ENCODE data around the gene CFAP65. TPM values are rescaled to one million over a fixed set of nuclear protein-coding genes. Genes with fewer than 3 reads are reported as not detected.
A peak's percentile ranks its signal among the peaks of the same experiment; 100 is the strongest.

CFAP65 gene
- total and polyA plus RNA-seq, 2 of the 13 experiments (the other 11 are each of a cell fraction or from before 2014, with no cell fraction given), result 0.05 TPM; not detected in 1

DNA sequence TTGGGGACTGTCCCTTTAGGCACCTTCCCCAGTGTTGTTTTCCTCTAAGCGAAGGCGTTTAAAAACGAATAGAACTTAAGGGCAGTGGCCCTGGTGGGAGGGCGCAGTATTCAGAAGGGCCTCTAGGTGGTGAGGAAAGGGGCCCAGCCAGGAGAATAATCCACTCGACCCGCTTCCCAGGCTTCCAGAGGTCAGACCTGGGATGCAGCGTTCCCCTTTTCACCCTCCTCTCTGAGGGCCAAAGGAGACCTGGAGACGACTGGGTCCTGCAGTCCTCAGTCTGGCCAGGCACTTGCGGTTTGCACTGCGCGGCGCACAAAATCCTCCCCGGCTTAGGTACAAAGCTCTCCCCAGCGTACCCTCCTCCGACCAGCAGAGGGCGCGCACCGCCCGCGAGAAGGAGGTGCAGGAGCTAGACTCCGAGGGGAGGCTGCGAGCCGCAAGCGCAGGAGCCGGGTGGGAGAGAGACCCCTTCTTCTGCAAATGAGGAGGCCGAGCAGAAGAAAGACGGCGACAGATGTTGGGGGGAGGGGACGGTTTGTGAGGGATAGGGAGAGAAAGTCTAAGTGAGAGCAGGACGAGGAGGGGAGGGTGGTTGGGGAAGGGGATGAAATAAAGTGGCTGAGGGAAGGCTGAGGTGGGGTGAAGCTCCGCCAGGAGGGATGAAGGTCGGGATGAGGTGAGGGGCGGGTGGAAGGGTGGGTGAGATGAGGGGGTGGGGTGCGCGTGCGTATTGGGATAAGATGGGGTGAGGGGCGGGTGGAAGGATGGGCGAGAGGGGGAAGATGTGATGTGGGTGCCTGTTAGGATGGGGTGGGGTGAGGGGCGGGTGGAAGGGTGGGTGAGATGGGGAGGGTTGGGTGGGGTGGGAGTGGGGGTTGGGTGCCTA lies 61.2 kb downstream of the CFAP65 start (continued):
- TF ChIP-seq, protein P1, sequence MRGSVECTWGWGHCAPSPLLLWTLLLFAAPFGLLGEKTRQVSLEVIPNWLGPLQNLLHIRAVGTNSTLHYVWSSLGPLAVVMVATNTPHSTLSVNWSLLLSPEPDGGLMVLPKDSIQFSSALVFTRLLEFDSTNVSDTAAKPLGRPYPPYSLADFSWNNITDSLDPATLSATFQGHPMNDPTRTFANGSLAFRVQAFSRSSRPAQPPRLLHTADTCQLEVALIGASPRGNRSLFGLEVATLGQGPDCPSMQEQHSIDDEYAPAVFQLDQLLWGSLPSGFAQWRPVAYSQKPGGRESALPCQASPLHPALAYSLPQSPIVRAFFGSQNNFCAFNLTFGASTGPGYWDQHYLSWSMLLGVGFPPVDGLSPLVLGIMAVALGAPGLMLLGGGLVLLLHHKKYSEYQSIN (CRISPR knock-in tag; IDR thresholded peaks at IDR 0.05; ENCODE audit: borderline replicate concordance), result no peak
- TF ChIP-seq HNRNPK (IDR thresholded peaks at IDR 0.05; ENCODE audit: low read depth, low read length, poor library complexity, severe bottlenecking) (peak; percentile 59), CCAR2 (optimal IDR thresholded peaks at IDR 0.05; ENCODE audit: low read depth, low read length) (no peak), HCFC1 (IDR thresholded peaks at IDR 0.05; ENCODE audit: low read depth, low read length) (no peak), ZNF619 (CRISPR knock-in tag; IDR thresholded peaks at IDR 0.05) (0 out of 2 replicates have a peak, but pooled peaks have one; percentile 83), U2AF1 (optimal IDR thresholded peaks at IDR 0.05; ENCODE audit: low read depth, low read length) (no peak), ZSCAN29 (CRISPR knock-in tag; conservative IDR thresholded peaks at IDR 0.05) (no peak), ZNF747 (CRISPR knock-in tag; IDR thresholded peaks at IDR 0.05; ENCODE audit: borderline replicate concordance) (no peak), PITX1 (CRISPR knock-in tag; IDR thresholded peaks at IDR 0.05) (peak; percentile 76; the same call in 1 of the 2 replicates), ADNP (CRISPR knock-in tag; IDR thresholded peaks at IDR 0.05) (no peak), PHB2 (IDR thresholded peaks at IDR 0.05; ENCODE audit: partially characterized antibody) (no peak), IKZF1 (IDR thresholded peaks at IDR 0.05) (no peak)
- TF ChIP-seq, protein P2, sequence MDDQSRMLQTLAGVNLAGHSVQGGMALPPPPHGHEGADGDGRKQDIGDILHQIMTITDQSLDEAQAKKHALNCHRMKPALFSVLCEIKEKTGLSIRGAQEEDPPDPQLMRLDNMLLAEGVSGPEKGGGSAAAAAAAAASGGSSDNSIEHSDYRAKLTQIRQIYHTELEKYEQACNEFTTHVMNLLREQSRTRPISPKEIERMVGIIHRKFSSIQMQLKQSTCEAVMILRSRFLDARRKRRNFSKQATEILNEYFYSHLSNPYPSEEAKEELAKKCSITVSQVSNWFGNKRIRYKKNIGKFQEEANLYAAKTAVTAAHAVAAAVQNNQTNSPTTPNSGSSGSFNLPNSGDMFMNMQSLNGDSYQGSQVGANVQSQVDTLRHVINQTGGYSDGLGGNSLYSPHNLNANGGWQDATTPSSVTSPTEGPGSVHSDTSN (CRISPR knock-in tag; IDR thresholded peaks at IDR 0.05; ENCODE audit: borderline replicate concordance), result no peak
- TF ChIP-seq, protein P3, sequence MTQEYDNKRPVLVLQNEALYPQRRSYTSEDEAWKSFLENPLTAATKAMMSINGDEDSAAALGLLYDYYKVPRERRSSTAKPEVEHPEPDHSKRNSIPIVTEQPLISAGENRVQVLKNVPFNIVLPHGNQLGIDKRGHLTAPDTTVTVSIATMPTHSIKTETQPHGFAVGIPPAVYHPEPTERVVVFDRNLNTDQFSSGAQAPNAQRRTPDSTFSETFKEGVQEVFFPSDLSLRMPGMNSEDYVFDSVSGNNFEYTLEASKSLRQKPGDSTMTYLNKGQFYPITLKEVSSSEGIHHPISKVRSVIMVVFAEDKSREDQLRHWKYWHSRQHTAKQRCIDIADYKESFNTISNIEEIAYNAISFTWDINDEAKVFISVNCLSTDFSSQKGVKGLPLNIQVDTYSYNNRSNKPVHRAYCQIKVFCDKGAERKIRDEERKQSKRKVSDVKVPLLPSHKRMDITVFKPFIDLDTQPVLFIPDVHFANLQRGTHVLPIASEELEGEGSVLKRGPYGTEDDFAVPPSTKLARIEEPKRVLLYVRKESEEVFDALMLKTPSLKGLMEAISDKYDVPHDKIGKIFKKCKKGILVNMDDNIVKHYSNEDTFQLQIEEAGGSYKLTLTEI (CRISPR knock-in tag; conservative IDR thresholded peaks at IDR 0.05), result no peak
- TF ChIP-seq, protein P4, sequence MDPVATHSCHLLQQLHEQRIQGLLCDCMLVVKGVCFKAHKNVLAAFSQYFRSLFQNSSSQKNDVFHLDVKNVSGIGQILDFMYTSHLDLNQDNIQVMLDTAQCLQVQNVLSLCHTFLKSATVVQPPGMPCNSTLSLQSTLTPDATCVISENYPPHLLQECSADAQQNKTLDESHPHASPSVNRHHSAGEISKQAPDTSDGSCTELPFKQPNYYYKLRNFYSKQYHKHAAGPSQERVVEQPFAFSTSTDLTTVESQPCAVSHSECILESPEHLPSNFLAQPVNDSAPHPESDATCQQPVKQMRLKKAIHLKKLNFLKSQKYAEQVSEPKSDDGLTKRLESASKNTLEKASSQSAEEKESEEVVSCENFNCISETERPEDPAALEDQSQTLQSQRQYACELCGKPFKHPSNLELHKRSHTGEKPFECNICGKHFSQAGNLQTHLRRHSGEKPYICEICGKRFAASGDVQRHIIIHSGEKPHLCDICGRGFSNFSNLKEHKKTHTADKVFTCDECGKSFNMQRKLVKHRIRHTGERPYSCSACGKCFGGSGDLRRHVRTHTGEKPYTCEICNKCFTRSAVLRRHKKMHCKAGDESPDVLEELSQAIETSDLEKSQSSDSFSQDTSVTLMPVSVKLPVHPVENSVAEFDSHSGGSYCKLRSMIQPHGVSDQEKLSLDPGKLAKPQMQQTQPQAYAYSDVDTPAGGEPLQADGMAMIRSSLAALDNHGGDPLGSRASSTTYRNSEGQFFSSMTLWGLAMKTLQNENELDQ (CRISPR knock-in tag; IDR thresholded peaks at IDR 0.05; ENCODE audit: borderline replicate concordance), result 0 out of 2 replicates have a peak, but pooled peaks have one; percentile 49
- TF ChIP-seq, protein P5, sequence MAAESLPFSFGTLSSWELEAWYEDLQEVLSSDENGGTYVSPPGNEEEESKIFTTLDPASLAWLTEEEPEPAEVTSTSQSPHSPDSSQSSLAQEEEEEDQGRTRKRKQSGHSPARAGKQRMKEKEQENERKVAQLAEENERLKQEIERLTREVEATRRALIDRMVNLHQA (CRISPR knock-in tag; IDR thresholded peaks at IDR 0.05), result no peak
- TF ChIP-seq, protein P6, sequence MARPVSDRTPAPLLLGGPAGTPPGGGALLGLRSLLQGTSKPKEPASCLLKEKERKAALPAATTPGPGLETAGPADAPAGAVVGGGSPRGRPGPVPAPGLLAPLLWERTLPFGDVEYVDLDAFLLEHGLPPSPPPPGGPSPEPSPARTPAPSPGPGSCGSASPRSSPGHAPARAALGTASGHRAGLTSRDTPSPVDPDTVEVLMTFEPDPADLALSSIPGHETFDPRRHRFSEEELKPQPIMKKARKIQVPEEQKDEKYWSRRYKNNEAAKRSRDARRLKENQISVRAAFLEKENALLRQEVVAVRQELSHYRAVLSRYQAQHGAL (CRISPR knock-in tag; IDR thresholded peaks at IDR 0.05; ENCODE audit: not compliant biosample characterization), result no peak

Measured in HepG2 (cell line).